ENCODE measurements around the gene FAM181A.
A peak's percentile ranks its signal among the peaks of the same experiment; 100 is the strongest.

The FAM181A gene

GRCh38 chr14:93952829-93953228 is 25.7 kb downstream of the FAM181A start:
- DNase-seq, result no peak

- no peak for DNase-seq
These were observed 26.1 kb downstream of the FAM181A start for GRCh38 chr14:93953263-93953662.

GRCh38 chr14:93953739-93954515 is 26.8 kb downstream of the FAM181A start:
- no peak for DNase-seq

- no peak for DNase-seq
These were observed 27.3 kb downstream of the FAM181A start for GRCh38 chr14:93954516-93954830.

GRCh38 chr14:93954900-93955849 is 28.0 kb downstream of the FAM181A start:
- DNase-seq, result peak; percentile 67

- DNase-seq, result no peak
These were observed 28.8 kb downstream of the FAM181A start for GRCh38 chr14:93955850-93956481.

GRCh38 chr14:93956514-93957332 is 29.6 kb downstream of the FAM181A start:
- no peak for DNase-seq

- no peak for DNase-seq
These were observed 30.2 kb downstream of the FAM181A start for GRCh38 chr14:93957333-93957710.

GRCh38 chr14:93957751-93958566 is 30.8 kb downstream of the FAM181A start:
- DNase-seq, result no peak

- no peak for DNase-seq
These were observed 31.6 kb downstream of the FAM181A start for GRCh38 chr14:93958567-93959238.

- DNase-seq, result peak; percentile 93
These were observed 32.3 kb downstream of the FAM181A start for GRCh38 chr14:93959239-93960107.

- DNase-seq, result no peak
These were observed 32.9 kb downstream of the FAM181A start for GRCh38 chr14:93960108-93960475.

- no peak for DNase-seq
These were observed 33.8 kb downstream of the FAM181A start for GRCh38 chr14:93960774-93961438.

GRCh38 chr14:93961620-93962019 is 34.5 kb downstream of the FAM181A start:
- DNase-seq, result no peak

GRCh38 chr14:93962701-93963601 is 35.8 kb downstream of the FAM181A start:
- DNase-seq, result peak; percentile 69

GRCh38 chr14:93963692-93964091 is 36.5 kb downstream of the FAM181A start:
- DNase-seq, result no peak

- DNase-seq, result no peak
These were observed 37.1 kb downstream of the FAM181A start for GRCh38 chr14:93964281-93964680.

- no peak for DNase-seq
These were observed 37.7 kb downstream of the FAM181A start for GRCh38 chr14:93964820-93965286.

Data from CD4-positive, alpha-beta T cell treated with Interferon gamma for 1 hour (primary cell).